Measurements from ENCODE around the gene PHEX. TPM values are rescaled to one million over a fixed set of nuclear protein-coding genes. Genes with fewer than 3 reads are reported as not detected.

PHEX gene
- total RNA-seq, 4 donors from 2014 or later, result 0.05 TPM; not detected in 3

DNA sequence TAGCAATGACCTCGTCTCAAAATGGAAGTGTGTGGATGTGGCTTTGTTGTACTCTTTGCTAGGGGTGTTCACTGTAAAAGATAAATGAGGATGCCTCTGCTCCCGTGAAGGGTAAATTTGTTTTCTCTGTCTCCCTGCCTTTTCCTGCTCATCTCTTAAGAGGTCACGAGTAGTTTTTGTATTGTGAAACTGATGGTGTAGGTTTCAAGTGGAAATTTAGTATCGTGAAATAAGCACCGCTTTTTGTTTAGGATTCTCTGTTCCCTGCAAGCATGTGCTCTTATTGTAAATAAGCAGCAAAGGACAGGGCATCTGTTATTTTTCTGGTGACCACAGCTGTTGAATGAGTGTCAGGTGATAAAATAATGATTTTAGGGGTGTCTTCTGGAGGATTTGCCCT lies 104.6 kb downstream of the PHEX start:
- H3K36me3 ChIP-seq, result no peaks in the 10 kb centered on the region
- no peaks in the 10 kb centered on the region for H3K27me3 ChIP-seq
- intact Hi-C loops (cut with DNase I; ENCODE audit: low total_unique reads), result loop anchor here (10.0 kb wide), 1 partner anchor 152 kb away; no protein-coding TSS in a partner anchor
- TF ChIP-seq CTCF (IDR thresholded peaks at IDR 0.05 in 4 of 5, conservative IDR thresholded peaks at IDR 0.05 in 1 of 5) (no peak), POLR2A (IDR thresholded peaks at IDR 0.05) (no peak)
- in situ Hi-C loops (cut with MboI; ENCODE audit: low sequenced_read_pairs in 4 of 4), result no loop called here
- no peak overlapping the region for H3K4me3 ChIP-seq
- no peak overlapping the region for H3K27ac ChIP-seq
- H3K4me1 ChIP-seq, result no peaks in the 10 kb centered on the region
- H3K9me3 ChIP-seq, result no peaks in the 10 kb centered on the region
- no peak for ATAC-seq
- no peak for DNase-seq

- Histone ChIP-seq H3K4me1 (no peaks in the 10 kb centered on the region), H3K4me3 (no peak overlapping the region), H3K36me3 (no peaks in the 10 kb centered on the region), H3K27me3 (no peaks in the 10 kb centered on the region), H3K9me3 (no peaks in the 10 kb centered on the region), H3K27ac (no peak overlapping the region)
- TF ChIP-seq CTCF (IDR thresholded peaks at IDR 0.05 in 4 of 5, conservative IDR thresholded peaks at IDR 0.05 in 1 of 5) (no peak), POLR2A (IDR thresholded peaks at IDR 0.05) (no peak)
- DNase-seq (no peak), ATAC-seq (no peak)
- intact Hi-C loops (cut with DNase I; ENCODE audit: low total_unique reads), result loop anchor here (10.0 kb wide), 1 partner anchor 155 kb away; no protein-coding TSS in a partner anchor
- in situ Hi-C loops (cut with MboI; ENCODE audit: low sequenced_read_pairs in 4 of 4), result no loop called here
Measured at GRCh38 chrX:22139822-22140221, 107.7 kb downstream of the PHEX start.

DNA sequence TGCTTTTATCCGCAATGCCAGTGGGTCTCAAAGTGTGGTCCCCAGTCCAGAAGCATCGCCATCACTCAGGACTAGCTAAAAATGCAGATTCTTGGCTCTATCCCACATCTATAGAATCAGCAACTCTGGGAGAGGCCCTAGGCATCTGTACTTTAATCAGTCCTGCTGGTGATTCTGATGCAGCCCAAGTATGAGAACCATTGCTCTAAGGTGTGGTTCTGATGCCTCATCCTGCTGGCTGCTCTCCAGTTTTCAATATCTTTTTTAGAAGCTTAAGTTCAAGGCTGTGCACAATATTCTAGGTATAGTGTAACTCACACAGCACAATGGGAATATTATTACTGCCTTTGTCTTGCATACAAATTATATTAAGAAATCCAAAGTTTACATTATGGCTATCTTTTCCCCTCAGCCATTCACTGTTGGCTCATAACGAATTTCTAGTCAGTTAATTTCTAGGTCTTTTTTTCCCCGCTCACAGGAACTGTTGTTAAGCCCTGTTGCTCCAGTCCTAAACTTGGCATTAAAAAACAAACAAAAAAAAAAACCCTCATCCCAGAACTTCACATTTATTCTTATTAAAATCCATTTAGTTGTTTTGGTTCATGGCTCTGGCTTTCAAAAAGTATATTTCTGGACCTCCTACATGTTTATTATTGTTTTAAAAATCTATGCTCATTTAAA lies 109.1 kb downstream of the PHEX start:
- TF ChIP-seq POLR2A (IDR thresholded peaks at IDR 0.05), result no peak
- TF ChIP-seq CTCF (IDR thresholded peaks at IDR 0.05 in 4 of 5, conservative IDR thresholded peaks at IDR 0.05 in 1 of 5), result no peak
- Histone ChIP-seq H3K27me3 (no peaks in the 10 kb centered on the region), H3K4me3 (no peak overlapping the region), H3K27ac (no peak overlapping the region), H3K36me3 (no peaks in the 10 kb centered on the region), H3K4me1 (no peaks in the 10 kb centered on the region), H3K9me3 (no peaks in the 10 kb centered on the region)
- DNase-seq (no peak), ATAC-seq (no peak)
- in situ Hi-C loops (cut with MboI; ENCODE audit: low sequenced_read_pairs in 4 of 4), result no loop called here
- intact Hi-C loops (cut with DNase I; ENCODE audit: low total_unique reads), result no loop called here

- no peak for TF ChIP-seq CTCF (IDR thresholded peaks at IDR 0.05 in 4 of 5, conservative IDR thresholded peaks at IDR 0.05 in 1 of 5)
- no peak for TF ChIP-seq POLR2A (IDR thresholded peaks at IDR 0.05)
- intact Hi-C loops (cut with DNase I; ENCODE audit: low total_unique reads) (no loop called here), in situ Hi-C loops (cut with MboI; ENCODE audit: low sequenced_read_pairs in 4 of 4) (no loop called here)
- DNase-seq (no peak), ATAC-seq (no peak)
- H3K27me3 ChIP-seq, result peaks cover 0 to 4% (median 0%) of the 10 kb centered on the region in 3 donors
- no peaks in the 10 kb centered on the region for H3K36me3 ChIP-seq
- H3K4me1 ChIP-seq, result no peaks in the 10 kb centered on the region
- no peak overlapping the region for H3K4me3 ChIP-seq
- H3K9me3 ChIP-seq, result no peaks in the 10 kb centered on the region
- no peak overlapping the region for H3K27ac ChIP-seq
Measured at GRCh38 chrX:22147214-22147613, 115.1 kb downstream of the PHEX start.

GRCh38 chrX:22147942-22148341 lies 115.8 kb downstream of the PHEX start:
- no peak for TF ChIP-seq POLR2A (IDR thresholded peaks at IDR 0.05)
- TF ChIP-seq CTCF (IDR thresholded peaks at IDR 0.05 in 4 of 5, conservative IDR thresholded peaks at IDR 0.05 in 1 of 5), result no peak
- peaks cover 0 to 4% (median 0%) of the 10 kb centered on the region in 3 donors for H3K27me3 ChIP-seq
- H3K27ac ChIP-seq, result no peak overlapping the region
- no peaks in the 10 kb centered on the region for H3K9me3 ChIP-seq
- H3K4me1 ChIP-seq, result no peaks in the 10 kb centered on the region
- no peak for ATAC-seq
- in situ Hi-C loops (cut with MboI; ENCODE audit: low sequenced_read_pairs in 4 of 4) (no loop called here), intact Hi-C loops (cut with DNase I; ENCODE audit: low total_unique reads) (no loop called here)
- no peaks in the 10 kb centered on the region for H3K36me3 ChIP-seq
- DNase-seq, result no peak
- H3K4me3 ChIP-seq, result no peak overlapping the region

Data from gastrocnemius medialis (tissue), 4 donors.